HCT116 (cell line): ENCODE measurements around the gene PLD3. TPM values are rescaled to one million over a fixed set of nuclear protein-coding genes. Genes with fewer than 3 reads are reported as not detected.

Experiments
- ATAC-seq: fragments of 200-7000 bp; cut with Tn5 transposase; 2 replicates; pipeline ENCODE4 v1.9.1; 2020; ENCODE audit warnings: mild to moderate bottlenecking, moderate library complexity
- BruUV-seq: library from RNA; stranded (reverse); fragments of 400-500 nt; replicated peaks from 2 replicates; lab custom pipeline; 2021; lab: Mats Ljungman, UMichigan
- CTCF ChIA-PET: fragments of 300-600 bp; sonication (Branson Sonifier 250); formaldehyde crosslinking; loops from one replicate; lab custom pipeline; 2021; ENCODE audit warnings: antibody characterized with exemption; lab: Charles Lee
- POLR2A ChIA-PET: fragments of 300-600, 350-600 bp; sonication (Branson Sonifier 250); formaldehyde crosslinking; loops from one replicate; lab custom pipeline; 2021; ENCODE audit warnings: antibody characterized with exemption; lab: Charles Lee
- RAD21 ChIA-PET, 2 experiments: fragments of 300-600 bp; sonication (Branson Sonifier 250); formaldehyde crosslinking; loops; one replicate each; lab custom pipeline; 2023; ENCODE audit warnings: low total read pairs in 2 of 2; ENCODE audit not compliant: uncharacterized antibody in 2 of 2, unreplicated experiment in 2 of 2, low non-redundant PET in 1 of 2; lab: Charles Lee
- DNase-seq: peaks from one replicate; pipeline ENCODE4 v3.0.0-alpha.2; 2010; ENCODE audit warnings: low read depth, low spot score
- H2AFZ ChIP-seq: fragments of 200-600 bp; shearing (Covaris generic), sonication (generic); 2 replicates; pipeline ENCODE4 v1.6.1; 2017; ENCODE audit warnings: low read depth, mixed run types, mixed read lengths, antibody characterized with exemption, low read length; ENCODE audit not compliant: poor library complexity, severe bottlenecking
- H3K27ac ChIP-seq: 2 replicates; pipeline ENCODE4 v1.5.1; 2012; ENCODE audit warnings: low read depth, low read length
- H3K27me3 ChIP-seq: fragments of 200-600 bp; sonication (generic); 2 replicates; pipeline ENCODE4 v1.6.1; 2016; ENCODE audit warnings: mixed run types, low read length, mixed read lengths; ENCODE audit not compliant: insufficient read depth
- H3K36me3 ChIP-seq, 2 experiments: fragments of 200-500 bp in 1 of 2; fragments of 200-600 bp in 1 of 2; sonication (Bioruptor generic) in 1 of 2; sonication (generic) in 1 of 2; 2 replicates each; pipeline versions ENCODE4 v1.5.1 to v1.6.1; 2014 to 2016; ENCODE audit warnings: low read length in 2 of 2, inconsistent platforms in 1 of 2, mixed read lengths in 1 of 2, mixed run types in 1 of 2; ENCODE audit not compliant: insufficient read depth in 2 of 2, control insufficient read depth in 1 of 2
- H3K4me1 ChIP-seq, 2 experiments: fragments of 200-600 bp in 1 of 2; sonication (generic) in 1 of 2; 2 replicates each; pipeline versions ENCODE4 v1.5.1 to v1.6.1; 2012 to 2017; ENCODE audit warnings: low read length in 2 of 2, inconsistent platforms in 1 of 2, mild to moderate bottlenecking in 1 of 2, mixed read lengths in 1 of 2, mixed run types in 1 of 2, moderate library complexity in 1 of 2; ENCODE audit not compliant: insufficient read depth in 2 of 2, control insufficient read depth in 1 of 2
- H3K4me2 ChIP-seq: fragments of 200-600 bp; sonication (generic); 2 replicates; pipeline ENCODE4 v1.6.1; 2017; ENCODE audit warnings: mixed run types, low read length, mixed read lengths
- H3K4me3 ChIP-seq, 2 experiments: fragments of 200-600 bp in 1 of 2; sonication (generic) in 1 of 2; replicated peaks in 1 of 2; 2 replicates each; pipeline ENCODE4 v1.5.1; 2011 to 2016; ENCODE audit warnings: low read length in 2 of 2, control low read depth in 1 of 2, low read depth in 1 of 2, mild to moderate bottlenecking in 1 of 2, mixed read lengths in 1 of 2, mixed run types in 1 of 2
- H3K79me2 ChIP-seq: fragments of 200-600 bp; sonication (generic); 2 replicates; pipeline ENCODE4 v1.6.1; 2017; ENCODE audit warnings: mild to moderate bottlenecking, mixed run types, low read length, moderate library complexity, mixed read lengths; ENCODE audit not compliant: insufficient read depth
- H3K9ac ChIP-seq: fragments of 200-600 bp; sonication (generic); 2 replicates; pipeline ENCODE4 v1.6.1; 2016; ENCODE audit warnings: low read length, mixed read lengths
- H3K9me2 ChIP-seq: fragments of 200-600 bp; sonication (generic), shearing (Covaris generic); 2 replicates; pipeline ENCODE4 v1.6.1; 2017; ENCODE audit warnings: mixed run types, mild to moderate bottlenecking, moderate library complexity; ENCODE audit not compliant: insufficient read depth
- H3K9me3 ChIP-seq, 2 experiments: fragments of 200-500 bp in 1 of 2; fragments of 200-600 bp in 1 of 2; sonication (Bioruptor generic) in 1 of 2; sonication (generic) in 1 of 2; 2 replicates each; pipeline ENCODE4 v1.6.1; 2014 to 2017; ENCODE audit warnings: low read length in 2 of 2, mixed read lengths in 2 of 2, inconsistent platforms in 1 of 2, low read depth in 1 of 2, mild to moderate bottlenecking in 1 of 2, mixed run types in 1 of 2, moderate library complexity in 1 of 2; ENCODE audit not compliant: control insufficient read depth in 1 of 2, insufficient read depth in 1 of 2
- H4K20me1 ChIP-seq: fragments of 200-600 bp; sonication (generic), shearing (Covaris generic); 2 replicates; pipeline ENCODE4 v1.6.1; 2017; ENCODE audit warnings: mixed run types, mild to moderate bottlenecking, moderate library complexity; ENCODE audit not compliant: insufficient read depth
- CBX3 ChIP-seq: IDR thresholded peaks from 2 replicates; pipeline ENCODE4 v1.6.1; 2012; ENCODE audit warnings: low read depth
- ELF1 ChIP-seq: IDR thresholded peaks from 2 replicates; pipeline ENCODE4 v1.6.1; 2012; ENCODE audit warnings: low read depth, borderline replicate concordance
- EZH2 ChIP-seq: fragments of 200-600 bp; sonication (generic); IDR thresholded peaks from 2 replicates; pipeline ENCODE4 v1.6.1; 2017; ENCODE audit warnings: antibody characterized with exemption, mixed run types
- POLR2A ChIP-seq: IDR thresholded peaks from 2 replicates; pipeline ENCODE4 v1.7.0; 2011; ENCODE audit warnings: borderline replicate concordance; ENCODE audit not compliant: insufficient read depth, insufficient read length; ENCODE audit errors: extremely low read depth
- POLR2AphosphoS5 ChIP-seq: IDR thresholded peaks from 2 replicates; pipeline ENCODE4 v1.6.1; 2011; ENCODE audit warnings: mild to moderate bottlenecking, low read depth, low read length, moderate library complexity
- REST ChIP-seq: IDR thresholded peaks from 2 replicates; pipeline ENCODE4 v1.6.1; 2012; ENCODE audit warnings: low read depth
- SRF ChIP-seq: IDR thresholded peaks from 2 replicates; pipeline ENCODE4 v1.6.1; 2012; ENCODE audit warnings: low read depth
- TCF7L2 ChIP-seq: IDR thresholded peaks from 2 replicates; pipeline ENCODE4 v1.7.0; 2011; ENCODE audit warnings: borderline replicate concordance, inconsistent platforms; ENCODE audit not compliant: insufficient read depth, insufficient read length; ENCODE audit errors: extremely low read depth
- YY1 ChIP-seq: IDR thresholded peaks from 2 replicates; pipeline ENCODE4 v1.6.1; 2011; ENCODE audit warnings: low read length, low read depth, moderate library complexity, mild to moderate bottlenecking; ENCODE audit not compliant: insufficient replicate concordance; ENCODE audit errors: extremely low read depth
- ZBTB33 ChIP-seq: IDR thresholded peaks from 2 replicates; pipeline ENCODE4 v1.6.1; 2011; ENCODE audit warnings: mild to moderate bottlenecking, low read length, moderate library complexity; ENCODE audit not compliant: insufficient replicate concordance; ENCODE audit errors: extremely low read depth
- ZNF274 ChIP-seq: fragments of 200-500 bp; sonication (Bioruptor generic); IDR thresholded peaks from 2 replicates; pipeline ENCODE4 v1.6.1; 2014; ENCODE audit warnings: mild to moderate bottlenecking, low read depth, low read length, inconsistent platforms
- intact Hi-C: fragments of 100-400 bp; cut with micrococcal nuclease; formaldehyde crosslinking; loops from 2 replicates; pipeline ENCODE4 v1.10.0; 2022
- total RNA-seq: library from RNA; stranded (reverse); gene quantifications from one replicate; pipeline ENCODE4 v1.2.1, GENCODE V29; 2021; ENCODE audit not compliant: unreplicated experiment

Gene PLD3
- total RNA-seq, 1 experiment from 2014 or later, result 123 TPM

GRCh38 chr19:40317338-40317737, 31.2 kb upstream of the PLD3 start:
- POLR2A ChIA-PET, result no interaction called here
- no TSS peak for BruUV-seq
- TF ChIP-seq ZBTB33 (no peak), POLR2AphosphoS5 (no peak), POLR2A (no peak), ELF1 (no peak), EZH2 (no peak)
- H3K79me2 ChIP-seq, result no peaks in the 10 kb centered on the region
- H3K27ac ChIP-seq, result no peak overlapping the region
- intact Hi-C loops, result no loop called here
- no peak overlapping the region for H2AFZ ChIP-seq
- no peaks in the 10 kb centered on the region for H3K4me1 ChIP-seq
- CTCF ChIA-PET, result no interaction called here
- H4K20me1 ChIP-seq, result no peaks in the 10 kb centered on the region
- H3K4me2 ChIP-seq, result no peak overlapping the region
- RAD21 ChIA-PET, result no interaction called here
- no peak for ATAC-seq
- H3K36me3 ChIP-seq, result peaks cover 0 to 5% of the 10 kb centered on the region in 2 experiments; a peak in 3 of 4 replicates
- no peak overlapping the region for H3K9ac ChIP-seq
- no peak overlapping the region for H3K4me3 ChIP-seq
- H3K9me3 ChIP-seq, result no peaks in the 10 kb centered on the region
- DNase-seq, result no peak
- no peaks in the 10 kb centered on the region for H3K27me3 ChIP-seq
- no peaks in the 10 kb centered on the region for H3K9me2 ChIP-seq

GRCh38 chr19:40320558-40320935, 27.9 kb upstream of the PLD3 start:
- ChIA-PET CTCF (no interaction called here), RAD21 (no interaction called here)
- Histone ChIP-seq H3K27ac (no peak overlapping the region), H3K4me3 (no peak overlapping the region), H3K9me3 (no peaks in the 10 kb centered on the region), H2AFZ (no peak overlapping the region), H3K9ac (no peak overlapping the region), H3K27me3 (no peaks in the 10 kb centered on the region), H3K4me2 (no peak overlapping the region), H3K4me1 (no peaks in the 10 kb centered on the region), H3K79me2 (no peaks in the 10 kb centered on the region), H4K20me1 (no peaks in the 10 kb centered on the region)
- intact Hi-C loops, result no loop called here
- no peak for DNase-seq
- no peak for ATAC-seq
- TF ChIP-seq POLR2A, result no peak
- TF ChIP-seq POLR2AphosphoS5, result no peak
- no peak for TF ChIP-seq ZNF274
- TF ChIP-seq TCF7L2, result no peak
- TF ChIP-seq CBX3, result no peak
- TF ChIP-seq ELF1, result no peak
- TF ChIP-seq SRF, result no peak
- TF ChIP-seq YY1, result no peak
- TF ChIP-seq REST, result no peak
- TF ChIP-seq, all 23 proteins: peak for 0
- POLR2A ChIA-PET, result no interaction called here
- no TSS peak for BruUV-seq
- no peaks in the 10 kb centered on the region for H3K9me2 ChIP-seq
- H3K36me3 ChIP-seq, result peaks cover 14 to 22% of the 10 kb centered on the region in 2 experiments; a peak in 3 of 4 replicates
